ENCODE measurements around the gene PDE8B.

DNA sequence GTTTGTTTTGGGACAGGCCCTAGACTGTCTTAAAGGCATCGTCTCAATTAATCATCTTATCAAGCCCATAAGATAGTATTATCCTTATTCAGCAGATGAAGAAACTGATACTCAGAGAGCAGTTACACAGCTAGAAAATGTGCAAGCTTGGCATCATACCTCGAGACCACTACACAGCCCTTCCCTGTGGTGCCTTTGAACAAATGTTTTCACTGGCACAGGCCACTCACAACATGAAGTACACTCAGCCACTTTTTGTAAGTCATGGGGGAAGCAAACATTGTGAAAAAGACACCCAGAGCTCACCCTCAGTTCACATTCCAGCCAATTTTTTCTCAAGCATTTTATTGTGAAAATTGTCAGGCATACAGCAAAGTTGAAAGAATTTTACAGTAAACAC is 159.1 kb downstream of the PDE8B start:
- TF ChIP-seq, protein P1, sequence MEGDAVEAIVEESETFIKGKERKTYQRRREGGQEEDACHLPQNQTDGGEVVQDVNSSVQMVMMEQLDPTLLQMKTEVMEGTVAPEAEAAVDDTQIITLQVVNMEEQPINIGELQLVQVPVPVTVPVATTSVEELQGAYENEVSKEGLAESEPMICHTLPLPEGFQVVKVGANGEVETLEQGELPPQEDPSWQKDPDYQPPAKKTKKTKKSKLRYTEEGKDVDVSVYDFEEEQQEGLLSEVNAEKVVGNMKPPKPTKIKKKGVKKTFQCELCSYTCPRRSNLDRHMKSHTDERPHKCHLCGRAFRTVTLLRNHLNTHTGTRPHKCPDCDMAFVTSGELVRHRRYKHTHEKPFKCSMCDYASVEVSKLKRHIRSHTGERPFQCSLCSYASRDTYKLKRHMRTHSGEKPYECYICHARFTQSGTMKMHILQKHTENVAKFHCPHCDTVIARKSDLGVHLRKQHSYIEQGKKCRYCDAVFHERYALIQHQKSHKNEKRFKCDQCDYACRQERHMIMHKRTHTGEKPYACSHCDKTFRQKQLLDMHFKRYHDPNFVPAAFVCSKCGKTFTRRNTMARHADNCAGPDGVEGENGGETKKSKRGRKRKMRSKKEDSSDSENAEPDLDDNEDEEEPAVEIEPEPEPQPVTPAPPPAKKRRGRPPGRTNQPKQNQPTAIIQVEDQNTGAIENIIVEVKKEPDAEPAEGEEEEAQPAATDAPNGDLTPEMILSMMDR (IDR thresholded peaks at IDR 0.05; ENCODE audit: low read depth, low read length, missing input control): no peak
- TF ChIP-seq FOXA1 (IDR thresholded peaks at IDR 0.05): no peak
- TF ChIP-seq SP1 (IDR thresholded peaks at IDR 0.05): no peak
- no peak for TF ChIP-seq YY1 (IDR thresholded peaks at IDR 0.05)
- TF ChIP-seq, protein P2, sequence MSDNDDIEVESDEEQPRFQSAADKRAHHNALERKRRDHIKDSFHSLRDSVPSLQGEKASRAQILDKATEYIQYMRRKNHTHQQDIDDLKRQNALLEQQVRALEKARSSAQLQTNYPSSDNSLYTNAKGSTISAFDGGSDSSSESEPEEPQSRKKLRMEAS (IDR thresholded peaks at IDR 0.05): no peak
- TF ChIP-seq, protein P3, sequence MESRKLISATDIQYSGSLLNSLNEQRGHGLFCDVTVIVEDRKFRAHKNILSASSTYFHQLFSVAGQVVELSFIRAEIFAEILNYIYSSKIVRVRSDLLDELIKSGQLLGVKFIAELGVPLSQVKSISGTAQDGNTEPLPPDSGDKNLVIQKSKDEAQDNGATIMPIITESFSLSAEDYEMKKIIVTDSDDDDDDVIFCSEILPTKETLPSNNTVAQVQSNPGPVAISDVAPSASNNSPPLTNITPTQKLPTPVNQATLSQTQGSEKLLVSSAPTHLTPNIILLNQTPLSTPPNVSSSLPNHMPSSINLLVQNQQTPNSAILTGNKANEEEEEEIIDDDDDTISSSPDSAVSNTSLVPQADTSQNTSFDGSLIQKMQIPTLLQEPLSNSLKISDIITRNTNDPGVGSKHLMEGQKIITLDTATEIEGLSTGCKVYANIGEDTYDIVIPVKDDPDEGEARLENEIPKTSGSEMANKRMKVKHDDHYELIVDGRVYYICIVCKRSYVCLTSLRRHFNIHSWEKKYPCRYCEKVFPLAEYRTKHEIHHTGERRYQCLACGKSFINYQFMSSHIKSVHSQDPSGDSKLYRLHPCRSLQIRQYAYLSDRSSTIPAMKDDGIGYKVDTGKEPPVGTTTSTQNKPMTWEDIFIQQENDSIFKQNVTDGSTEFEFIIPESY (IDR thresholded peaks at IDR 0.05): no peak
- no peak for TF ChIP-seq RAD21 (IDR thresholded peaks at IDR 0.05)
- no peak for TF ChIP-seq TAF1 (conservative IDR thresholded peaks at IDR 0.05)
- TF ChIP-seq, protein P4, sequence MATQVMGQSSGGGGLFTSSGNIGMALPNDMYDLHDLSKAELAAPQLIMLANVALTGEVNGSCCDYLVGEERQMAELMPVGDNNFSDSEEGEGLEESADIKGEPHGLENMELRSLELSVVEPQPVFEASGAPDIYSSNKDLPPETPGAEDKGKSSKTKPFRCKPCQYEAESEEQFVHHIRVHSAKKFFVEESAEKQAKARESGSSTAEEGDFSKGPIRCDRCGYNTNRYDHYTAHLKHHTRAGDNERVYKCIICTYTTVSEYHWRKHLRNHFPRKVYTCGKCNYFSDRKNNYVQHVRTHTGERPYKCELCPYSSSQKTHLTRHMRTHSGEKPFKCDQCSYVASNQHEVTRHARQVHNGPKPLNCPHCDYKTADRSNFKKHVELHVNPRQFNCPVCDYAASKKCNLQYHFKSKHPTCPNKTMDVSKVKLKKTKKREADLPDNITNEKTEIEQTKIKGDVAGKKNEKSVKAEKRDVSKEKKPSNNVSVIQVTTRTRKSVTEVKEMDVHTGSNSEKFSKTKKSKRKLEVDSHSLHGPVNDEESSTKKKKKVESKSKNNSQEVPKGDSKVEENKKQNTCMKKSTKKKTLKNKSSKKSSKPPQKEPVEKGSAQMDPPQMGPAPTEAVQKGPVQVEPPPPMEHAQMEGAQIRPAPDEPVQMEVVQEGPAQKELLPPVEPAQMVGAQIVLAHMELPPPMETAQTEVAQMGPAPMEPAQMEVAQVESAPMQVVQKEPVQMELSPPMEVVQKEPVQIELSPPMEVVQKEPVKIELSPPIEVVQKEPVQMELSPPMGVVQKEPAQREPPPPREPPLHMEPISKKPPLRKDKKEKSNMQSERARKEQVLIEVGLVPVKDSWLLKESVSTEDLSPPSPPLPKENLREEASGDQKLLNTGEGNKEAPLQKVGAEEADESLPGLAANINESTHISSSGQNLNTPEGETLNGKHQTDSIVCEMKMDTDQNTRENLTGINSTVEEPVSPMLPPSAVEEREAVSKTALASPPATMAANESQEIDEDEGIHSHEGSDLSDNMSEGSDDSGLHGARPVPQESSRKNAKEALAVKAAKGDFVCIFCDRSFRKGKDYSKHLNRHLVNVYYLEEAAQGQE (IDR thresholded peaks at IDR 0.05): no peak
- no peak for TF ChIP-seq GABPA (IDR thresholded peaks at IDR 0.05 in 1 of 2, conservative IDR thresholded peaks at IDR 0.05 in 1 of 2)
- no peak for TF ChIP-seq RXRA (IDR thresholded peaks at IDR 0.05)
- TF ChIP-seq EGR1 (IDR thresholded peaks at IDR 0.05; ENCODE audit: low read depth in 2 of 2): no peak
- TF ChIP-seq JUND (IDR thresholded peaks at IDR 0.05): no peak
